Activated CD4-positive, CD25-positive, alpha-beta regulatory T cell treated with anti-CD3 and anti-CD28 coated beads, Interleukin-2, amount 50 U/mL, for 24 hours (primary cell): ENCODE measurements around the gene LGR4.

Source experiments
- ATAC-seq, 2 donors: fragments of 150-1000 bp; cut with Tn5 transposase; one replicate each; pipeline ENCODE4 v1.10.0; 2021; ENCODE audit warnings: mild to moderate bottlenecking in 1 of 2, moderate library complexity in 1 of 2

The LGR4 gene

DNA sequence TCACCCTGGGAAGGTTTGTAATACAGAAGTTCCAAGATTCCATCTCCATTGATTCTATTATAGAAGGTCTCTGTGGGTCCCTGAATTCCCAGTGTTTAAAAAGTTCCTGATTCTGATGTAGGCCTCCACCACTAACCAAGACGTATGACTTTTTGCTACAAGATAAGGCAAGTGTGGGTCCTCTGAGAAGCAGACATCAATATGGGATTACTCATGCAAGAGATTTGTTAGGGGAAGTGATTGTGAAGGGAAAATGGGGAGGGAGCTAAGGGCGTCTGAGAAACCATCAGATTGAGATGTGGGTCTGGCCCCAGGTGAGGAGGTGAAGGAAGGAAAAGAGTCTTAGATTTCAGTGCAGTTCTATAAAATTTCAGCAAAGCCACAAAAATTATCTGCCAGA lies 10.2 kb upstream of the LGR4 start:
- no peak for ATAC-seq

DNA sequence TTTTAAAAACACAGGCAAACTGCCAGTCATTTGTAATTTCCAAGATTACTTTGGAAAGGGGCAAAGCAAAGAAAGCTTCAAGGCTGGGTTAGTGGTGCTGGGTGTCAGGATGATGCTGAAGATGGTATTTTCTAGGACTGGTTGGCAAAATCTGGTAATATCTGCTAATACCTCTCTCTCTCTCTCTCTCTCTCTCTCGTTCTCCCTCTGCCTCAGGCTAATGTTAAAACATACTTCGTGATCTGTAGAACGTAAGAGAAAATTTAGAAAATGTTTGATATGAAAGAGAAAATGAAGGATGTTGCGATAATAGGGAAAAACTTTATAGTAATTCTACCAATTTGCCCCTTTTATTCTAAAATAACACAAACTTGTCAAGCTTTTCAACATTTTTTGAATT lies 9.4 kb upstream of the LGR4 start:
- ATAC-seq: no peak

DNA sequence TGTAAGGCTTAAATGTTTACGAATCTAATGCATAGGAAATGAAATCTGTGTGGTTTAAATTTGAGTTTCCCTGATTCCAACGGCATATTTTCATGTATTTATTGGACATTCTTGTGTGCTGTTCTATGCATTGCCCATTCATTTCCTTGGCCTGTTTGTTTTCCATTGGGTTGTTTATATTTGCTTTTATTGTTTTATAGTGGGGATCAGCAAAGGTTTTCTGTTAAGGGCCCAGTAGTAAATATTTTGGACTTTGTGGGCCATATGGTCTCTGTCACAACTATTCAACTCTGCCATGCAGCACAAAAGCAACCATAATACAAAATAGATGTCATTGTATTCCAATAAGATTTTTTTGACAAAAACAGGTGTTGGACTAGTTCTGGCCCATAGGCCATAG lies 5.2 kb upstream of the LGR4 start:
- ATAC-seq: no peak

DNA sequence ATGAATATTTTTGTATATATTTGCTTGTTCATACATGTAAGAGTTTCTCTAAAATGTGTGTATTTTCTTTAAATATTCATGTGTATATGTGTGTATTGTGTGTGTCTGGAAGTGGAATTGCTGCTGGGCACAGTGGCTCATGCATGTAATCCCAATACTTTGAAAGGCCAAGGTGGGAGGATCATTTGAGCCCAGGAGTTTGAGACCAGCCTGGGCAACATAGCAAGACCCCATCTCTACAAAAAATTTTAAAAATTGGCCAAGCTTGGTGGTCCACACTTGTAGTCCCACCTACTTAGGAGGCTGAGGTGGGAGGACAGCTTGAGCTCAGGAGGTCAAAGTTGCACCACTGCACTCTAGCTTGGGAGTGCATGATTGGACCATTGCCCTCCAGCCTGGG lies 4.7 kb upstream of the LGR4 start:
- no peak for ATAC-seq

DNA sequence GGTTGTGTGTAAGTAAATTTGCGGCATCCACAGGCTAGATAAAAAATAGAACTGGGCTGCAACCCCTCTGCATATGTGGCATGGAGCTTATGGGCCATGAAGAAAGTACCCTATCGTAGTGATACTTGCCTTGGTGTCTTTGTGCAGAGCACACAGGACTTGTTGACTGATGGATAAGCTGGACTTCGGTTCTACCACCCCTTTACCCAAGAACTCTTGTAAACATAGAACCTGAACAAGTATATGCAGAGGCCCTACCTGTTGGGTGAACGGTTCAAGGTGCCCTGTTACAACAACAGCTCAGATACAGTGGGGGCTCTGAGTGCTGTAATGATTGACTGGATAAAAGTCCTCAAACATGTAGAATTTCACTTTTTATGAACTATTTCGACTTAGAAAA lies 3.0 kb upstream of the LGR4 start:
- ATAC-seq: no peak

DNA sequence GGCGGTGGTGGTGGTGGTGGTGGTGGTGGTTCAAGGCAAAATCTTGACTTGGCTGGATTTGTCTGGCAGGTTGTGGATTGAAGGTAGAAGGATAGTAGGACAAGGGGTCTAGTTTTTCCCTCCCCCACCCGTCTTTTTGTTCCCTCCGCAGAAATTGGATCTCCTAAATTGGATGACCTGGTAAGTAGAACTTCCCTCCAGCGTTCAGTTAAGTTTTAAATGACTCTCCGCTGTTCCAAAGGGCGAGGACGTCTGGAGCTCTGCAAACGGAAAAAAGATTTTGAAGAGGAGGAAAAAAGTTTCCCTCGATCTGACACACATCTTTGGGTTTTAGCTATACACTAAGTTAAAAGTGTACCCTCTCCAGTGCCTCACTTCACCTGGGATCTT lies 422 bp upstream of the LGR4 start:
- no peak for ATAC-seq

DNA sequence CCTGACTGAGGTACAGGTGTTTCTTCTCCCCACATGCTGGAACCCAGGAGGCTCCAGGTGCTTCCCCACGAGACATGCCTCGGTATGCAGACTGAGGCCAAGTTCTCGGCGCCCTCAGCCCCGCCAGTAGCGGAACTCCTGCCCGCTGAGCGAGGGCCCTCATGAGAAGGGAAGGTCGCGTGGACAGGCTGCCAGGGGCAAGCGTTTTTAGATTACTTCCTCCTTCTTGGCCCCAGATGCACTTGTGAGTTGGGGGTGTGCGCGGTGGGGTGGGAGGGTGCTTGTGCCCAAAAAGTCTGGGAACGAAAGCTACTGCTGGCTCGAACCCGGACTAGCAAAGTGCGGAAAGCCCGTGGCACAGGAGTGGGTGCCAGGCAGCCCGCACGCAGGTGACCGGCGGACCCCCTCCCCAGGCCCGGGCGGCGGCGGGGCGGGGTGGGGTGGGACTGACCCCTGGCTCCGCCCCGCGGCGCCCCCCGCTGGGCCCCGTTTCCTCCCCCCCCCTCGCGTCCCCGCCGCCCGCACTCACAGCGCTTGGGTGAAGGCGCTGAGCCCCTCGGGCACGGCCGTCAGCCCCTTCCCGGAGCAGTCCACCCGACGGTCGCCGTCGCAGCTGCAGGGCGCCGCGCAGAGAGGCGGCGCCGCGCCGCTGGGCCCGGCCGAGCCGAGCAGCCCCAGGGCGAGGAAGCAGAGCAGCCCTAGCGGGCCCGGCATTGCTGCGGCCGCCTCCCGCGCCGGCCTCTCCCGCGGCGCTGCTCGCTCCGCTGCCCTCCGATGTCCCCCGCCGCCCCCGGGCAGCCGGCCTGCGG lies 797 bp downstream of the LGR4 start:
- ATAC-seq: peak; percentile 34 to 54

DNA sequence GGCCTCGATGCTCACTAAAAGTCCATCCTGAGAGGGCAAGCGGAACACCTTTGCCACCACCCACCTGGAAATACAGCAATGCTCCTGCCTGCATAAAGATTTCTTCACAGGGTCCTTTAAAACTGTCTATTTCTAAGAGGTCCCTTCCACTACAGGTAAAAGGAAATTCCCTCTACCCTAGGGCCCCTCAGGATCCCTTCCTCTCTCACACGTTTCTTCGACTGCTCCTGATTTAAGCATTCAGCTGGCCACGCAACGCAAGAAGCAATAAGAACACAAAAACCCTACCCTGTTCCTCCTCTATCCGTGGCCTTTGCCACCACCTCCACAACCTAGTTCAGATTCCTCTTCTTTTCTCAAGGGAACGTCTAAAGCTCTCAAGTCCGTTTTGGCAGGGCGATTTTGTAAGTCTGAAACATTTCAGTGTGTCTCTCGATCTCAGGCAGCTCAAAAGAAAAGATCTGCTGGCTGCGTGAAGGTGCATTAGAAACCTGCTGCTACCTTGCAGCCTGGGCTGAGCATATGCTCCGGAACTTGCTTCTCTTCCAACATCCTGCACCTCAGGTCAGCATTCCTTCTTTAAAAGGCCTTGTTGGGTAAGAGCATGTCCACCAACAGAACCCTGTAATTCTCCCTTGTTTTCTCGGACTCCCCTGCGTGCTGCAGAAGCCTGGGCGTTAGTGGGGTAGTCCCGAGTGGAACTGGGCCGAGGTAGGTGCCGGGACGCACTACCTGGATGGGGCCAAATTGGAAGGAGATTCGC lies 1.6 kb downstream of the LGR4 start:
- no peak for ATAC-seq

DNA sequence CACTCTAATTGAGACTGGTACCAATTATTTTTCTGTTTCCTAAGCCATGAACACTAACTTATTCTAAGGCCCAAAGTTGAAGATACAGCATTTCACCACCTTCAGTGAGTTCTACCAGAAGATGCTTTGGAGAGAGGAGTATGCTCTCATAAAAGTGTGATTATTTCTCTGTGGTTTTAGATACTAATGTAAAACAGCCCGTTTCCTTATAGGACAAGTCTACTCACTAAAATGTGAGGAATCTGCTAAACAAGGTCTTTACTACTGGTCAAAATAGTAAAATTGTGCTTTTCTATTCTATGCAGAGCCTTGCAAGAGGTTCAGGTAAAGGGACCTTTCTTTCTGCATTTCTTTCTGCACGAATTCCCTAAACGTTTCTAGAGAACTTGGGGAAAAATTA lies 2.4 kb downstream of the LGR4 start:
- no peak for ATAC-seq

DNA sequence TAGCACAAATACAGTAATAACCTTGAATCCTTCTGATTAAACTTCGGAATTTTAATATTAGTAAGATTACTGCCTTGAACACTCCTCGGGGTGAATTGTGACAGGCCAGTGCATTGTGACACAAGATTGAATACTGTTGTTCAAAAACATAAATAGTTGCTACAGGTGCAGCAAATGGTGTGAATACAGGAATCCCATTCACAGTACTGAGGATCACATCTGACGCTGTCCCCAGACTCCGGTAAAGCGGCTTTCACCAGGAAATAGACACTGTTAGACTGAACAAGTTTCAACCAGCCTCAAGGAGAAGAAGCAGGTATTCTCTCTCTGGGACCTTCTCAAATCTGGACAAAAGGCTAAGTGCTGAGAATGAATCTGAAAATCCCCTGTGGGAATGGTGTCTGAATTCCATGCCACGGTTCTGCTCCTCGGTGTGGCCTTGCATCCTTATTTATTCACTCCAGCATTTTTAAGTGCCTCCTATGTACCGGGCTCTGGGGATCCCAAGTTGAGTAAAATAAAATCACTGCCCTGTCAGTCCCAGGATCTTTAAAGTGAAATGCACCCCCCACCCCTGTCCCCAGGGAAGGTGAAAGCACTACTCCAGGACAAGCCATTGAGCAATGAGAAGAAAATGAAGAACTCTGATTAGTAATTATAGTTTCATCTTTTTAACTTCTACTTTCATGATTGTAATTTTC lies 3.4 kb downstream of the LGR4 start:
- ATAC-seq: no peak

DNA sequence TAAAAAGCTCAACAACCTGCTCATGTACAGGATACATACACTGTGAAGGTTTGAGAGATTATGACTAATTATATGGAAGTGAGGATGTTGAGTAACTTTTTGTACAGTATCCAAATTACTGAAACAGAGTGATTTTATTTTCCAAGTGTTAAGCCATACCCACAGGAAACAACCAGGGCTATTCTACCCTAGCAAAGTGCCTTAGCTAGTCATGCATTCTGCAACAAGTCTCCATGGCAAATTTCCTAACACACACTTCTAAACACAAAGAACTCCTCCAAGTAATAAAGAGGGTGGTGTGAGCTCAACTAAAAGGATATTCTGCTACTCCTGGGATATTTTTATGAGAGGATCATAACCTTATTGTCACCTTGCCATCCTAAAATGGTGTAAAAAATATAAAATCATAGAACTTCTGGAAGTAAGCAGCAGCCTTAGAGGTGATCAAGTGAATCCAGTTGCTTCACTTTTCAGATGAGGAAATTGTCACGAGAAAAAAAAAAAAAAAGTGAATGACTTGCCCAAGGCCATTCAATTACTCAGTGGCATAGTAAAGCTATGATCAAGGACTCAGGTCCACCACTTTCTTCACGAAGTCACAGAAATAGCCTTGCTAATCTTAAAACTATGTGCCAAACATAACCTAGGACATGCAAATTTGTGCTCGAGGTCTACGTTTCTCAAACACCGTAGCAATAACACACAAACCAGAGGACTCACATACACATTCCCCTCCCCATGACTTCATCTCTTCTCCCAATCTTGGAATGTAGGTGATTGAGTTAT lies 4.2 kb downstream of the LGR4 start:
- no peak for ATAC-seq

DNA sequence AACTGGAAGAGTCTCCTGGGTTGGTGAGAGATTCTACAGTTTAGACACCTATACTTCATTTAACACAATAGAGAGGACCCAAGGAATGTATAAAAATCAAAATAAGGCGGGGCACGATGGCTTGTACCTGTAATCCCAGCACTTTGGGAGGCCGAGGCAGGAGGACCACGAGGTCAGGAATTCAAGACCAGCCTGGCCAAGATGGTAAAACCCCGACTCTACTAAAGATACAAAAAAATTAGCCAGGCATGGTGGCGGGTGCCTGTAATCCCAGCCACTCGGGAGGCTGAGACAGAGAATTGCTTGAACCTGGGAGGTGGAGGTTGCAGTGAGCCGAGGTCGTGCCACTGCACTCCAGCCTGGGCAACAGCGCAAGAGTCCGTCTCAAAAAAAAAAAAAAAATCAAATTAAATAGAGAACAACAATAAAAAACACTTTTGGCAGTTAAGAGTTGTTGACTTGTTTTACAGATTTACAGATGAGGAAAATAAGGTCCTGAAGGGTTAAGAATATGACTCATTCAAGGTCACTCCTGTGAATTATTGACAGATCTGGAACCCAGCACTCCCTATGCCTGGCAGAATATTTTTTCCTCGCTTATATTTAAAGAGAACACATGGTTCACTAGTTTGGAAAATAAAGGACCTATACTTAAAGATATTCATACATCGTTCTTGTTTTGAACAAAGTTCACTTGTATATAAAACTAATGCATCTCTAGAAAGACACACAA lies 5.2 kb downstream of the LGR4 start:
- ATAC-seq: no peak

DNA sequence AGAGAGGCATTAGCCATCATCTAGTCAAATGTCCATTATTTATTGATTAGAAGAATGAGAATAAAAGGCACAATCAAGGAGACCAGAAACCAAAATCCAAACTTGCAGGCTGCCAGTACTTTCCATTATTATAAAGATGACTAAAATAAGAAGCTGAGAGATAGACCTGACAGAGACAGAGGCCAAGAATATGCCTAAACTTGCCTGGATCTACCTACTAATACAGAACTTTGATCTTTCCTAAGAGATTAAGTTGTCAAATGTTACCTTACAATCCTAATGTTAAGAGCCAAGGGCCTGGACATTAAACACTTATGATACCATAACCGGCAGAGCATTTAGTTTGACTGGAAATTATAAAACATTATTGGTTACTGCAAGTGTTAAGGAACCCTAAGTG lies 6.2 kb downstream of the LGR4 start:
- ATAC-seq: no peak

DNA sequence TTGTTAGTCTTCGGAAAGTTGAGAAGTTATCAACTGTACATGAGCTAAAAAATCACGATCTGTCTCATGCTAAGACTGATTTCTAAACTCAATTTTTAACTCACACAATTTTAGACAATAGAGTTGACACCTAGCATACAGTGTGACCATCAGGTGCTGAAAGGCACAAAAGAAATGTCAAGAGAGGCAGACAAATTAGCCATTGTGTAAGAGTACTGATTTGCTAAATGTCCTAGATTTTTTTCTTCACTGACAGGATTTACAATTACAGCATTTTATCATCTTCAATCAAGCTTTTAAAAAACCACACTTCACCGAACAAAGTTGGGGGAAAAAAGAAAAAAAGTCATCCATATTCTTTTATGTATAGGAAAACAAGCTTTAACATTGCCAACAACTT lies 7.0 kb downstream of the LGR4 start:
- no peak for ATAC-seq

DNA sequence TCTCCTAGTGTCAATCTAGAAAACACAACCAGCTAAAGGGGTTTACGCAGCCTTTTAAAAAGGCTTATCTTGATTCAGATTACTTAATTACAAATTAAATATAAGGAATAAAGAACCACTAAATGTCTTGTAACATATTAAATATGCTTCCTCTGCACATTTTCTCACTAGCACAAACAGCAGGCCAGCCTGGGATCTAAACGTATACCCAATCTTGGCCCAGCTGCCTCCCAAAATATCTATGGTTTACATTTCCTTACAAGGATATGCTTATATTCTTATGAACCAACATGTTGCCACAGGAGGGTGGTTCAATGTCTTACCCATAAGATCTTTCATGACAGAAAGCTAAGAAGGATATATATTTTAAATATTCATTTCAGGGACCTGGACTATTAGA lies 7.7 kb downstream of the LGR4 start:
- ATAC-seq: no peak

DNA sequence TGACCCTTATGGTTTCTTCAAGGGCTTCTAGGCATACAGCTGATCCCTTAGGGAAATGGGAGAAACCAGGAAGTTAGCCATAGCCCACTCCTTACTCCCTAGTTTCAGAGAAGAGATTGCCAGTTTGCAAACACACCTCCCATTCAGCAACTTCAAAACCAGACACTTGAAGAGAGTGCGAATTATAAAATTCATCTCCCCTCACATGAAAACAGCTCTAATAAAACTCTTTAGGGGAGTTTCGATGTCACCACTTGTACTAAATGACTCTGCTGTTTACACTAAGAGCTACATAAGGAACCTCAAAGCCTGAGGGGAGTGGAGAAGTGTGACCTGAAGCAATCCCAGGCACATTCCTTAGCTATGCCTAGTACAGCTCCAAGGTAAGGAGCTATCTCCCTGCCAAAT lies 8.3 kb downstream of the LGR4 start:
- ATAC-seq: no peak

DNA sequence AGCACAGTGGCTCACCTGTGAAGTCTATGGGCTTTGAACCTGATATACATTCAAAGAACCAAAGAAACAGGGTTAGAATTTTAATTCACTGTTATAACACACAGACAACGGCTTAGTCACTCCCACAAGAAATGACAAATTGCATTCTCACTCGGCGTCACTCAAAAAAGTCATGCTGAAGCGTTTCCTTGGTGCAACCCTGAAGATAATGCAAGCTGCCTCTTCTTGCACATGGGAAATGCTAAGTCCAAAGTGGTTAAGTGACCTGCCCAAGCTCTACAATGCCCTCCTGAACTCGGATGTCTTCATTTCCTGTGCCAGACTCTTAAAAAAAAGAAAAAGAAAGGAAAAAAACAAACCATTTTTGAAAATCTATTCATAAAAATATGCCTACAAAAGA lies 10.0 kb downstream of the LGR4 start:
- ATAC-seq: no peak

DNA sequence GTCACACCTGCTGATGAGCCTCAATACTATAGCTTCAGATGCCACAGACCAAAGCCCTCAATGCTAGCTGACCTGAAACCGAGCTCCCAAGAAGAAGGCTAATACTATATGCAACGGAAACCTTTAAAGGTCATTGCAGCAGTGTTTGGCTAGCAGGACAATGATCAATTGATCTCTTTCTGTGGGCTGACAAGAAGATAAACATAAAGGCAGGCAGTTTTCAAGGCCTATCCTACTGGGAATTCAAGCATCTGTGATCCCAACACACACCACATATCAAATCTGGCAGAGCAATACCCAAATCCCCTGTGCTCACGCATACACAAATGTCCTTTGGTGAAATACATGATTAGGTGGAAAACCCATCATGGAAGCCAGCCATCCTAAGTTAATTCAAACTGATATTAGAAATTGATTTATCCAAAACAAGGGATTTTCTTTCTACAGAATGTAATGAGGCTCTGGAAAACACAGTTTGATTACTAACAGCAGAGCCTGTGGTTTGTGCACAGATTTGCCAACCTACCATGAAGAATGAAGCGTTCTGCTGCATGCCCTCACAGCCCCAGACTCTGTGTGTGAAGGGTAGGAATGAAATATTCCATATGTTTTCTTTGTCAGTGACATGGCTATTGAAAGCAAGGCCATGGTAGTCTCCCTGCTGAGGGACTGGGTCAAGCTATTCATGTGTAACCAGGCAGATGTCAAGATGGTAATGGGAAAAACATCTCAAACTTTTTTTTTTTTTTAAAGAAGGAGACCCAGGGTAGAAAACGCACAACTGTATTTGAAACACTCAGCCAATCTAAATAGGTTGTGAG lies 12.2 kb downstream of the LGR4 start:
- no peak for ATAC-seq

DNA sequence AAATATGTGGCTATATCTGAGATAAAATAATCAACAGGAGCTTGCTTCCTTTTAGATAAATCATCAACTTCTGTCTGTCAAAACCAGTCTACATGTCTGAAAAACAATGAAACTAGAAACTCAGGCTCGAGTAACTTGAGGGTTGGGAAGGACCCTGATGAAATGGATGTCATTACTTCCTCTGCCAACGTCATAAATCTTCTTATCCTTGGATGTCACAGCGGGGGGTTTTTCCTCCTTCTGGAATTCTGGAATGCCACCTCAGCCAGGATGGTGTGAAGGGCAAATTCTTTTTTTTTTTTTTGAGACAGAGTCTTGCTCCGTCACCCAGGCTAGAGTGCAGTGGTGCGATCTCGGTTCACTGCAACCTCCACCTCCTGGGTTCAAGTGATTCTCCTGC lies 13.4 kb downstream of the LGR4 start:
- no peak for ATAC-seq

DNA sequence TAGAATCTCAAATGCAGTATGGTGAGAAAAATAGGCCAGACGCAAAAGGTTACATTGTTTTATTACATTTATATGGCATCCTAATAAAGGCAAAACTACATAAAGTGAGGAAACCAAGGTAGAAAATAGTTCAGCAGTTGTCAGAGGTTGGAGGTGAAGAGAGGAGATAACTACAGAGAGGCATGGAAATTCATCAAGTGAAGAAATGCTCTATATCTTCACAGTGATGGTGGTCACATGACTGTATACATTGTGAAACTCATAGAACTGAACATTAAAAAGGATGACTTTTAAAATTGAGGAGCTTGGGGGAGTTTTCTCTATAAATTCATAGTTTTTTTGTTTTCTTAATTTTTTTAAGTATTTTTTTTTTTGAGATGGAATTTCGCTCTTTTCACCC lies 14.4 kb downstream of the LGR4 start:
- ATAC-seq: no peak

DNA sequence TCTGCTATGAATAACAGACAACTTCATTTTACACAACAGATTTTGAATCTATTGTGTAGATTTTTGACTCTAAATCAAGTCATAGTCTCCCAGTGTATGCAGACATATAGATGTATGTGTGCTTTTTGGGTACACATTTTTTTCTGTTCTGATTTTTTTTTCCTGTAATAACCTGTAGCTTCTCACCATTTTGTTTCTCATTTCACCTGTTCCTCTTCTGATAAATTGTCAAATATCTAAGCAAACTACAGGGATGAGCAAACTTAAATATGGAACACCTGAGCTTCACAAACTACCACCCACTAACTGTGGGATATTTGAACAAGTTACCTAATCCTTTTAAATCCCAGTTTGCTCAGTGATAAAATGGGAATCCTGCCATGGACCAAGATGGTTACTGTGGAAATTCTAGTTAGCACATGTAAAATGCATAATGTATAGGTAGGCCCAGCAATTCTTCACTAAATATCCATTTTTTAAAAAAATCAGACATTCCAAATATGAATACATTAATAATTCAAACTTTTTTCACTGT lies 15.7 kb downstream of the LGR4 start:
- no peak for ATAC-seq
